GM12878 (cell line): ENCODE measurements around the gene RPS27L. TPM values are rescaled to one million over a fixed set of nuclear protein-coding genes. Genes with fewer than 3 reads are reported as not detected.

Experiments
- ATAC-seq: fragments of 200-7000 bp; cut with Tn5 transposase; 3 replicates; pipeline ENCODE4 v1.9.1; 2020; ENCODE audit warnings: mild to moderate bottlenecking, moderate library complexity
- BruUV-seq: library from RNA; stranded (reverse); fragments of 400-500 nt; replicated peaks from 2 replicates; lab custom pipeline; 2021; lab: Mats Ljungman, UMichigan
- CTCF ChIA-PET: fragments of 300-600 bp; sonication (Branson Sonifier 250); formaldehyde crosslinking; extraction: SDS; loops from one replicate; lab custom pipeline; 2021; ENCODE audit warnings: inconsistent platforms; lab: Yijun Ruan, JAX
- POLR2A ChIA-PET: fragments of 350-600 bp; formaldehyde crosslinking; extraction: SDS; loops from one replicate; lab custom pipeline; 2021; ENCODE audit warnings: inconsistent platforms; lab: Charles Lee
- RAD21 ChIA-PET: fragments of 300-600 bp; sonication (Branson Sonifier 250); formaldehyde crosslinking; loops from one replicate; lab custom pipeline; 2023; ENCODE audit warnings: antibody characterized with exemption; ENCODE audit not compliant: unreplicated experiment; lab: Charles Lee
- SMC1A ChIA-PET: fragments of 300-600 bp; sonication (Branson Sonifier 250); formaldehyde crosslinking; loops from one replicate; lab custom pipeline; 2023; ENCODE audit not compliant: unreplicated experiment, uncharacterized antibody; lab: Charles Lee
- DNase-seq: peaks from one replicate; pipeline ENCODE4 v3.0.0-alpha.2; 2011; ENCODE audit warnings: low read depth, low spot score
- FAIRE-seq: peaks from 3 replicates; lab custom pipeline; 2011; peaks lifted over from hg19 to GRCh38; lab: Jason Lieb, UNC
- H2AFZ ChIP-seq: 2 replicates; pipeline ENCODE4 v1.6.0; 2011; ENCODE audit warnings: low read depth, low read length, control low read depth; ENCODE audit not compliant: control insufficient read depth
- H3K27ac ChIP-seq: 2 replicates; pipeline ENCODE4 v1.5.1; 2011; ENCODE audit warnings: control low read depth; ENCODE audit not compliant: control insufficient read depth, insufficient read depth
- H3K27me3 ChIP-seq, 2 experiments: replicated peaks in 1 of 2; 2 replicates each; pipeline versions ENCODE4 v1.6.0 to v1.6.1; 2011; ENCODE audit warnings: low read length in 1 of 2; ENCODE audit not compliant: control insufficient read depth in 2 of 2, insufficient read depth in 2 of 2
- H3K36me3 ChIP-seq, 2 experiments: 2 replicates each; pipeline ENCODE4 v1.5.1; 2011; ENCODE audit warnings: low read length in 1 of 2; ENCODE audit not compliant: control insufficient read depth in 2 of 2, insufficient read depth in 2 of 2
- H3K4me1 ChIP-seq: 2 replicates; pipeline ENCODE4 v1.6.1; 2011; ENCODE audit warnings: mild to moderate bottlenecking, low read length, moderate library complexity, mixed read lengths; ENCODE audit not compliant: control insufficient read depth, insufficient read depth
- H3K4me2 ChIP-seq: 2 replicates; pipeline ENCODE4 v1.6.0; 2011; ENCODE audit warnings: control low read depth; ENCODE audit not compliant: control insufficient read depth, insufficient read depth
- H3K4me3 ChIP-seq: fragments of 200-600 bp; sonication (generic); 2 replicates; pipeline ENCODE4 v1.5.1; 2016
- H3K79me2 ChIP-seq: 2 replicates; pipeline ENCODE4 v1.6.0; 2011; ENCODE audit warnings: low read length; ENCODE audit not compliant: control insufficient read depth, insufficient read depth
- H3K9ac ChIP-seq: 2 replicates; pipeline ENCODE4 v1.8.0; 2011; ENCODE audit warnings: low read length, control low read depth, mixed read lengths; ENCODE audit not compliant: control insufficient read depth, insufficient read depth
- H3K9me3 ChIP-seq: replicated peaks from 3 replicates; pipeline ENCODE4 v1.5.1; 2011; ENCODE audit warnings: mild to moderate bottlenecking, low read length; ENCODE audit not compliant: control insufficient read depth, insufficient read depth
- H4K20me1 ChIP-seq: 2 replicates; pipeline ENCODE4 v1.6.0; 2011; ENCODE audit not compliant: control insufficient read depth, insufficient read depth
- CHD2 ChIP-seq: IDR thresholded peaks from 2 replicates; pipeline ENCODE4 v1.6.1; 2011; ENCODE audit warnings: low read depth, low read length, improper control_type of control experiment, borderline replicate concordance
- IKZF2 ChIP-seq, 2 experiments: fragments of 450-650 bp; IDR thresholded peaks; 2 replicates each; pipeline ENCODE4 v1.6.1; 2017; ENCODE audit warnings: mild to moderate bottlenecking in 2 of 2, moderate library complexity in 2 of 2
- MEF2A ChIP-seq: IDR thresholded peaks from 2 replicates; pipeline ENCODE4 v1.6.1; 2011; ENCODE audit warnings: low read depth, mild to moderate bottlenecking, low read length, moderate library complexity; ENCODE audit not compliant: insufficient read depth
- NR2C1 ChIP-seq: fragments of 450-650 bp; IDR thresholded peaks from 2 replicates; pipeline ENCODE4 v1.6.1; 2017; ENCODE audit warnings: antibody characterized with exemption, mild to moderate bottlenecking, moderate library complexity
- NR2F1 ChIP-seq: fragments of 450-650 bp; conservative IDR thresholded peaks from 2 replicates; pipeline ENCODE4 v1.6.1; 2017; ENCODE audit warnings: mild to moderate bottlenecking
- RAD21 ChIP-seq: IDR thresholded peaks from 2 replicates; pipeline ENCODE4 v1.6.1; 2011; ENCODE audit warnings: mild to moderate bottlenecking, low read depth, low read length, moderate library complexity; ENCODE audit not compliant: insufficient read depth
- WGBS: methylation state at CpG from one replicate; pipeline ENCODE4 v1.1.6; 2016; ENCODE audit warnings: low lambda C conversion rate; ENCODE audit not compliant: insufficient replicate concordance, insufficient coverage; ENCODE audit errors: missing lambda C conversion rate; 5-methylcytosine and 5-hydroxymethylcytosine counted together
- in situ Hi-C: fragments of 300-500 bp; cut with MboI; formaldehyde crosslinking; loops from 9 replicates; pipeline ENCODE4 v1.14.3; 2018; ENCODE audit warnings: mixed read lengths
- intact Hi-C: fragments of 100-400 bp; cut with micrococcal nuclease; formaldehyde crosslinking; loops from one replicate; pipeline ENCODE4 v1.14.2; 2022; ENCODE audit not compliant: unreplicated experiment
- polyA plus RNA-seq, 11 experiments: library from polyadenylated mRNA; depleted of rRNA in 4 of 11; unstranded in 6 of 11; stranded (reverse) in 5 of 11; fragments of >200 nt; fragmentation: Nextera tagmentation in 4 of 11; fragmentation: Illumina TruSeq in 1 of 11; extraction: Ambion mirVana in 4 of 11; extraction: Trizol in 1 of 11; gene quantifications; 1 replicate in 1 of 11; 2 replicates in 10 of 11; pipeline versions ENCODE4 v1.2.1 to v1.2.3, GENCODE V29; 2011 to 2016; ENCODE audit warnings: inconsistent platforms in 2 of 11, missing spikeins in 2 of 11, low read depth in 1 of 11
- total RNA-seq, 4 experiments: library from RNA; depleted of rRNA in 3 of 4; stranded (reverse); fragments of >200 nt in 3 of 4; fragmentation: Illumina TruSeq in 1 of 4; extraction: Trizol in 1 of 4; gene quantifications; 2 replicates each; pipeline versions ENCODE4 v1.2.1 to v1.2.3, GENCODE V29; 2013 to 2021
- TF ChIP-seq, protein P1 (sequence below): IDR thresholded peaks from 2 replicates; pipeline ENCODE4 v1.6.1; 2011; ENCODE audit warnings: mild to moderate bottlenecking, low read depth, low read length, moderate library complexity; ENCODE audit not compliant: insufficient replicate concordance

Gene RPS27L
- total and polyA plus RNA-seq, 10 of the 15 experiments (the other 5 are each of a cell fraction or from before 2014, with no cell fraction given) = 133 to 970 (median 220) TPM

DNA sequence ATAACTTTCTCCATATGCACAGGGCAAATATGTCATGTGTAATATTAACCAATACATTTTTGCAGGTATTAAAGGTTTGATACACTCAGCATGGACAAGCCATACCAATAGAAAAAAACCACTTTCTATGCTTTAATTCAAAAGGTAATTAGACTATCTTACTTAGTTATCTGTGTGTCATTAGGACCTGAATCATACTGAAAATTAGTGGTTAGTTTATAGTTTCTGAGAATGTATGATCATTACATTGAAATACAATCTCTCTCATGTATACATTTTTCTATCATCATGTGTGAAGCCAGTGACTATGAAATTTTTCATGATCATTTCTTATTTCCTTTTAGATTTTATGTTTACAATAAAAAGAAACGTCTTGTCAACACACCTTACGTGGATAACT, 16.3 kb downstream of the RPS27L start:
- 40% methylated on average over 2 of the region's 2 CpGs for WGBS
- SMC1A ChIA-PET = no interaction called here
- no peak overlapping the region for H3K9ac ChIP-seq
- TF ChIP-seq IKZF2 (IDR thresholded peaks at IDR 0.05) = no peak
- no peak for TF ChIP-seq RAD21
- no peak for TF ChIP-seq CHD2
- TF ChIP-seq MEF2A = no peak
- TF ChIP-seq NR2F1 = no peak
- TF ChIP-seq, protein P1, sequence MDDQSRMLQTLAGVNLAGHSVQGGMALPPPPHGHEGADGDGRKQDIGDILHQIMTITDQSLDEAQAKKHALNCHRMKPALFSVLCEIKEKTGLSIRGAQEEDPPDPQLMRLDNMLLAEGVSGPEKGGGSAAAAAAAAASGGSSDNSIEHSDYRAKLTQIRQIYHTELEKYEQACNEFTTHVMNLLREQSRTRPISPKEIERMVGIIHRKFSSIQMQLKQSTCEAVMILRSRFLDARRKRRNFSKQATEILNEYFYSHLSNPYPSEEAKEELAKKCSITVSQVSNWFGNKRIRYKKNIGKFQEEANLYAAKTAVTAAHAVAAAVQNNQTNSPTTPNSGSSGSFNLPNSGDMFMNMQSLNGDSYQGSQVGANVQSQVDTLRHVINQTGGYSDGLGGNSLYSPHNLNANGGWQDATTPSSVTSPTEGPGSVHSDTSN = no peak
- TF ChIP-seq NR2C1 = no peak
- TF ChIP-seq, all 136 proteins: peak for 0
- no peak overlapping the region for H3K4me2 ChIP-seq
- CTCF ChIA-PET = no interaction called here
- no peaks in the 10 kb centered on the region for H3K79me2 ChIP-seq
- no peak overlapping the region for H2AFZ ChIP-seq
- ATAC-seq = no peak
- H3K27me3 ChIP-seq = no peaks in the 10 kb centered on the region
- H3K27ac ChIP-seq = no peak overlapping the region
- no peak overlapping the region for H3K4me3 ChIP-seq
- no peaks in the 10 kb centered on the region; a peak in 1 of 4 replicates for H3K36me3 ChIP-seq
- H3K4me1 ChIP-seq = no peaks in the 10 kb centered on the region
- H4K20me1 ChIP-seq = no peaks in the 10 kb centered on the region
- FAIRE-seq = no peak
- POLR2A ChIA-PET = no interaction called here
- BruUV-seq = no TSS peak
- no peak for DNase-seq
- in situ Hi-C loops (no loop called here), intact Hi-C loops (no loop called here)
- RAD21 ChIA-PET = no interaction called here
- no peaks in the 10 kb centered on the region for H3K9me3 ChIP-seq
